ENCODE measurements around the gene IL1R1.

Gene IL1R1

GRCh38 chr2:102209474-102209873 is 66.9 kb downstream of the IL1R1 start:
- no peak for DNase-seq

- DNase-seq, result no peak
Observed at GRCh38 chr2:102217032-102217431, 74.5 kb downstream of the IL1R1 start.

GRCh38 chr2:102224824-102225739 is 82.5 kb downstream of the IL1R1 start:
- no peak for DNase-seq

GRCh38 chr2:102226171-102226570 is 83.6 kb downstream of the IL1R1 start:
- no peak for DNase-seq

- DNase-seq, result no peak
Observed at GRCh38 chr2:102226612-102227391, 84.3 kb downstream of the IL1R1 start.

GRCh38 chr2:102229141-102229769 is 86.7 kb downstream of the IL1R1 start:
- no peak for DNase-seq

Measured in retina (tissue), 1 donor.